Endothelial cell (in vitro differentiated cells): ENCODE measurements around the gene SCN2B. TPM values are rescaled to one million over a fixed set of nuclear protein-coding genes. Genes with fewer than 3 reads are reported as not detected.

Experiments used
- DNase-seq: peaks from one replicate; pipeline ENCODE4 v3.0.0; 2021; ENCODE audit warnings: low spot score
- H3K27ac Mint-ChIP-seq: one replicate; pipeline ENCODE4 v1.8.0; 2021; ENCODE audit warnings: mixed read lengths, inconsistent platforms; ENCODE audit not compliant: unreplicated experiment
- H3K27me3 Mint-ChIP-seq: one replicate; pipeline ENCODE4 v1.8.0; 2021; ENCODE audit warnings: mild to moderate bottlenecking, moderate library complexity, mixed read lengths, inconsistent platforms; ENCODE audit not compliant: unreplicated experiment
- H3K36me3 Mint-ChIP-seq: one replicate; pipeline ENCODE4 v1.8.0; 2021; ENCODE audit warnings: mild to moderate bottlenecking, low read depth, mixed read lengths, inconsistent platforms; ENCODE audit not compliant: unreplicated experiment
- H3K4me1 Mint-ChIP-seq: one replicate; pipeline ENCODE4 v1.8.0; 2021; ENCODE audit warnings: mild to moderate bottlenecking, mixed read lengths, inconsistent platforms; ENCODE audit not compliant: unreplicated experiment
- H3K4me3 Mint-ChIP-seq: one replicate; pipeline ENCODE4 v1.8.0; 2021; ENCODE audit warnings: mild to moderate bottlenecking, mixed read lengths, inconsistent platforms; ENCODE audit not compliant: unreplicated experiment
- H3K9me3 Mint-ChIP-seq: one replicate; pipeline ENCODE4 v1.8.0; 2021; ENCODE audit warnings: mixed read lengths, inconsistent platforms; ENCODE audit not compliant: unreplicated experiment
- CTCF ChIP-seq: fragments of 200-600 bp; sonication (generic); IDR thresholded peaks from one replicate; pipeline ENCODE4 v1.5.0; 2021; ENCODE audit warnings: antibody characterized with exemption; ENCODE audit not compliant: unreplicated experiment
- long read RNA-seq: library from polyadenylated mRNA; unstranded; transcript quantifications from one replicate; pipeline ENCODE4 v2.0.0, GENCODE V29; 2020; ENCODE audit not compliant: unreplicated experiment
- total RNA-seq: library from RNA; stranded (reverse); fragmentation: NEBNext Ultra II Directional; extraction: Animal tissue kit (Norgen Biotek cat#: 25700); gene quantifications from one replicate; pipeline ENCODE4 v1.2.1, GENCODE V29; 2021; ENCODE audit not compliant: unreplicated experiment

The SCN2B gene, protein sequence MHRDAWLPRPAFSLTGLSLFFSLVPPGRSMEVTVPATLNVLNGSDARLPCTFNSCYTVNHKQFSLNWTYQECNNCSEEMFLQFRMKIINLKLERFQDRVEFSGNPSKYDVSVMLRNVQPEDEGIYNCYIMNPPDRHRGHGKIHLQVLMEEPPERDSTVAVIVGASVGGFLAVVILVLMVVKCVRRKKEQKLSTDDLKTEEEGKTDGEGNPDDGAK
- total RNA-seq = not detected
- long read RNA-seq = 0 reads

DNA sequence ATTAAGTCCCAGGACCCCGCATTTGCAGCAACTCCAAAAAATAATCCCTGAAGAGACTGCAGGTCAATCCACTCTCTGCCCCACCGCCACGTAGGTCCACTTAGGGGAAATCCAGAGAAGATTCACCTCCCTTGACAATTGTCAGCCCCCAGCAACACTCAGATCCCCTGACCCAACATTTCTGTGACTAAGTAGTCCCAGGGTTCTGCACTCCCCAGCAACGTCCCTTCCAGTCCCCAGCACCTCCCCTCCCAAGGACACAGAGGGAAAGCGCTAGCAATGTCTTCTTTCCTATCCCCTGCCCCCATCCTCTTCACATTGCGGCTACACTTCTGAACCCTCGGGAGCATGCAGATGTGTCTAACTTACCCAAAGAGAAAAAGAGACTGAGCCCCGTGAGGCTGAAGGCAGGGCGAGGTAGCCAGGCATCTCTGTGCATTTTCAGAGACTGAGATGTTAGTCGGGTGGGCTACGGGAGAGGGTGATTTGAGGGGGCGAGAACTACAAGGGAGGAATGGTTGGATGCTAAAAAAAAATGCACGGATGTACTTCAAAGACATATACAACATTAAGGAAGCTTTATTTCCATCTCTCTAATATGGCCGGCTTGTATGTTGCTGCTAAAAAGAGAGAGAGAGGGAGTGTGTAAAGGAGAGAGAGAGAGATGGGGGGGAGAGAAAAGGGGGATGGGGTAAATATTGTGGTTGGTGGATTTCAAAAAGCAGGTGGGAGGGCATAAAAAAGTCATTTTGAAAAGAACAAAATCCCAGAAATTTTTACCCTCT is at the start of gene SCN2B:
Gene SCN2B (minus strand): TSS at position 647 of the 785 bp plus-strand sequence. CDS start 208 bp downstream, at position 439.
- H3K9me3 Mint-ChIP-seq = no peaks in the 10 kb centered on the region
- peaks cover 21% of the 10 kb centered on the region for H3K27me3 Mint-ChIP-seq
- no peak for TF ChIP-seq CTCF
- no peak within 1 kb of the TSS for H3K27ac Mint-ChIP-seq
- H3K36me3 Mint-ChIP-seq = no peaks in the 10 kb centered on the region
- H3K4me1 Mint-ChIP-seq = peaks cover 21% of the 10 kb centered on the region
- peak within 1 kb of the TSS; percentile 79 for H3K4me3 Mint-ChIP-seq
- DNase-seq = no peak

DNA sequence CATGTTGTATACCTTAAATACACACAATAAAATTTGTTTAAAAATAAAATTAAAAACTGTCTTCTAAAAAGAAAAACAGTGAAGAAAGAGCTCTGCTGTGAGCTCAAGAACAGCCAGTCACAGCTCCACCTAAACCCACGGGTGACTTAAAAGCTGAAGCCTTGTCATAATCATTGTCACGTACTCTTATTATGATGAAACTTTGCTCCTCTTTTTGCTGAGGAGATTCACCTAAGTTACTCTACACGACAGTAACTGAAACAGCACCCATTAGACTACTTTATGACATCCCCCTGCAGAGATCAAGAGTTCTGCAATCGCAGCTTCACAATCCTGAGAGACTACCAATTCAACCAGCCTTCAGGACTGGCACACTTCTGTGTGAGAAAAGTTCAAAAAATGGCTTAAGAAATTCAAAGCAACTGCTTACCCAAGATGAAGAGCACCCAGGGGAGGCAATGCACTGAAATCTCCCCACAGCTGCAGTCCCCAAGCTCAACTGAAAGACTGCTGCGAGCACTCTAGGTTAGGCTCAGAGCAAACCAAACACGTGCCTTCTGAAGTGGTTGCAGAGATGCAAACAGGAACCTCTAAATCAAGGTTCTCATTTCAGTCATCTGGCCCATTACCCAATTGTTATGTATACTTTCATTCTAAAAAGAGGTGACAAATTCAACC is 48.2 kb upstream of the SCN2B start, which contains the start of gene JAML:
Gene JAML (minus strand): TSS at position 501 of the 678 bp plus-strand sequence. CDS start 10,145 bp downstream, outside the sequence.
- H3K36me3 Mint-ChIP-seq = no peaks in the 10 kb centered on the region
- no peak for TF ChIP-seq CTCF
- peaks cover 1% of the 10 kb centered on the region for H3K27me3 Mint-ChIP-seq
- H3K4me3 Mint-ChIP-seq = no peak within 1 kb of the TSS
- DNase-seq = no peak
- H3K9me3 Mint-ChIP-seq = no peaks in the 10 kb centered on the region
- no peaks in the 10 kb centered on the region for H3K4me1 Mint-ChIP-seq
- H3K27ac Mint-ChIP-seq = no peak within 1 kb of the TSS

DNA sequence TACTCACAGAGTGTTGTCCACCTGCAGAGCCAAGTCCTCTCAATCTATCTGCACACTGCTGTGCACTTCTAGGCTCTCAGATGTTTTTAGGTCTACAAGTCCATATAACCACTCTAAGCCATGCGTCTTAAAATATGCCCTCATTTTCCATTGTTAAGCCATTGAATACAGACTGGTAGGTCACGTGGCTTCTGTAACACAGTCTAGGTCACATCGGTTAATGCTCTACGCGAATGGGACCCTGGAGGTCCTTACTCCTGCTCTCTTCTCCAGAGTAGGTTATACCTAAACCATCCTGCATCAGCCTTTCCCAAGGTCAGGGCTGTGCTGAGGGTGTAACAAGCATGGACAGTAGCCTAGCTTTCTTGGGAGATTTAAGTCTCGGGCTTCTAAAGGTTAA is 47.6 kb upstream of the SCN2B start:
- Mint-ChIP-seq H3K36me3 (no peaks in the 10 kb centered on the region), H3K4me3 (no peak overlapping the region), H3K27ac (no peak overlapping the region), H3K27me3 (peaks cover 1% of the 10 kb centered on the region), H3K9me3 (no peaks in the 10 kb centered on the region), H3K4me1 (no peaks in the 10 kb centered on the region)
- no peak for TF ChIP-seq CTCF
- no peak for DNase-seq

DNA sequence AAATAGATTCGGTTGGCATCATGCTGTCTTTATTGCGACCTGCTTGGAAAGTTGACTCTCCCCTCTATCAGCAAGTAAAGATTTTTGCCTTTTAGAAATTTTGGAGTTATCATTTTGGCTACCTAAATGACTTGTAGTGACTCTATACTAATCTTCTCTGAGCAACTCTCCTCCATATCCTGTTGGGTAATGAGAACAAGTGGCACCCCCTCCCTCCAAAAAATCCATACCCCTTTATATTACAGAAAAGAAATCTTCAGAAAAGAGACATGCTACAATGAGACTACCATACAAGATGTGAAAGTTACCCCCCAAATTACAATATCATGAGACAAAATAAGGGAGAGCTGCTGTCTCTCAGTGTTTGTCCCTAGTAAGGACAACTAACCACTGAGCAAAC is 47.1 kb upstream of the SCN2B start:
- no peak overlapping the region for H3K27ac Mint-ChIP-seq
- DNase-seq = no peak
- no peaks in the 10 kb centered on the region for H3K36me3 Mint-ChIP-seq
- TF ChIP-seq CTCF = no peak
- no peak overlapping the region for H3K4me3 Mint-ChIP-seq
- no peaks in the 10 kb centered on the region for H3K9me3 Mint-ChIP-seq
- H3K4me1 Mint-ChIP-seq = no peaks in the 10 kb centered on the region
- H3K27me3 Mint-ChIP-seq = peaks cover 1% of the 10 kb centered on the region
